Activated naive CD4-positive, alpha-beta T cell treated with Interleukin-2 at 50 U/mL for 16 hours (primary cell): ENCODE measurements around the gene GIMAP4.
"Not testable (repeated sequence)": the region's sequence is repeated elsewhere in the genome, so short reads cannot be mapped to it uniquely, and the experiment has no call there.

ENCODE experiments used
- DNase-seq: peaks from one replicate; pipeline ENCODE4 v3.0.0-alpha.2; 2020

The GIMAP4 gene

DNA sequence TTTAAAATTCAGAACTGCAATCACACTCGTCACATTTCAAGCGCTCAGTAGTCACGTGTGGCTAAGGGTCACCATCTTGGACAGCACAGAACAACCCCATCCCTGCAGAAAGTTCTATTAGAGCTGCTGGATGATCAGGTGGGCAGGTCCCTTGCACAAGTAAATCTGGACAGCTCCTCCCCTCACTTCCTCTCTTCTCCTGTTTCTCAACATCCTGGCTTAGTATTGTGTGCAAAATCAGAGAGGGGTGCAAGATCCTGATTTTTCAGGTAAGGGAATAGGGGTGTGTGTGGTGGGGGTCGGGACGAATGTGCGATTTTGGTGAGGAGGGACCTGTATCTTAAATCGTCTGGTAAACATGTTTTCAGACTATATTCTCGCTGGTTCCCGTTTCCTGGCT, at the start of gene GIMAP4:
Gene GIMAP4, plus strand, starts transcription at position 222 of the 400 bp plus-strand sequence. CDS start 2,512 bp downstream, outside the sequence.
- DNase-seq = no peak

DNA sequence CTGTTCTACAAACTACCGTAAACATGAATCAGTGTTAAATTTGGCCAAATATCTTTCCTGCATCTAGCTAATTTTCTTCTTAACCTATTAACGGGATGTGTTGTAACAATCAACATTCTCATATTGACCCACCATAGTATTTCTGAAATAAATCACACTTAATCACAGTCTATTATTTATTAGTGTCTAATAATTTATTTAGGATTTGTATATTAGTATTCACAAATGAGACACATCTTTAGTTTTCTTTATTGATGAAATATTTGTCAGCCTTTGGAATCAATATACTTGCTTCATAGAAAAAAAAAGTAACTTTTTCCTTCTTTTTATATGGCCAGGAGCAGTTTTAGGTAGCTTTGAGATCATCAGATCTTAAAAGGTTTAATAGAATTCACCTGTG, 47.9 kb upstream of the GIMAP4 start:
- no peak for DNase-seq

DNA sequence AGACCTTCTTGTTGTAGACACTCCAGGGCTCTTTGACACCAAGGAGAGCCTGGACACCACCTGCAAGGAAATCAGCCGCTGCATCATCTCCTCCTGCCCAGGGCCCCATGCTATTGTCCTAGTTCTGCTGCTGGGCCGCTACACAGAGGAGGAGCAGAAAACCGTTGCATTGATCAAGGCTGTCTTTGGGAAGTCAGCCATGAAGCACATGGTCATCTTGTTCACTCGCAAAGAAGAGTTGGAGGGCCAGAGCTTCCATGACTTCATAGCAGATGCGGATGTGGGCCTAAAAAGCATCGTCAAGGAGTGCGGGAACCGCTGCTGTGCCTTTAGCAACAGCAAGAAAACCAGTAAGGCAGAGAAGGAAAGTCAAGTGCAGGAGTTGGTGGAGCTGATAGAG, 47.0 kb upstream of the GIMAP4 start:
- peak; percentile 35 for DNase-seq

DNA sequence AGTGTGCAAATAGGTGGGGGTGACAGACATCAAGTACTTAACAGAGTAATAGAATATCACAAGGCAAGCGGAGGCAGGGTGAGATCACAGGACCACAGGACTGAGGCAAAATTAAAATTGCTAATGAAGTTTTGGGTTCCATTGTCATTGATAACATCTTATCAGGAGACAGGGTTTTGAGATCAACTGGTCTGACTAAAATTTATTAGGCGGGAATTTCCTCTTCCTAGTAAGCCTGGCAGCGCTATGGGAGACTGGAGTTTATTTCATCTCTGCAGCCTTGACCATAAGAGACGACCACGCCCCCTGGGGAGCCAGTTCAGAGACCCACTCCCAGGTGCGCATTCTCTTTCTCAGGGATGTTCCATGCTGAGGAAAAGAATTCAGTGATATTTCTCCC, 44.3 kb upstream of the GIMAP4 start:
- not testable (repeated sequence) for DNase-seq

DNA sequence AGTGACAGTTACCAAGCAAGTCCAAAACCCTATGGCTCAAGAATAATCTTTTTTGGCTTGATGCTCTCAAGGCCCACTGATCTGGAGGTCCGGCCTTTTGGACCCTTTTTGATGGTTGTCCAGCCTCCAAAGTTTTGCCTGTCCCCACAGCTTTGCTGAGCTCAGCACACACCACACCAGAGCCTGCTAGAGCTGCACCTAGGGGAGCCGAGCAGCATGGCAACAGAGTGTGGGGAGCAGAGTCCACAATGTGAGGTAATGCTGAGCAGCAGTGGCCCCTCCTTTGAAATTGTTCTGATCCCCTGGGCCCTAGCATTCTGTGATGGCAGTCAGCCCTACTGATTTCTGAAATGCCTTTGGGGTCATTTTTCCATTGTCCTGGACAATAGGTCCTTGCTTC, 43.2 kb upstream of the GIMAP4 start:
- no peak for DNase-seq

GRCh38 chr7:150531704-150532103, 35.5 kb upstream of the GIMAP4 start:
- no peak for DNase-seq

- DNase-seq = no peak
Measured at GRCh38 chr7:150538259-150538658, 28.9 kb upstream of the GIMAP4 start.

GRCh38 chr7:150553163-150553562, 14.0 kb upstream of the GIMAP4 start:
- DNase-seq = no peak

- DNase-seq = no peak
Measured at GRCh38 chr7:150556521-150557138, 10.6 kb upstream of the GIMAP4 start.

GRCh38 chr7:150560486-150560885, 6.7 kb upstream of the GIMAP4 start:
- DNase-seq = no peak

DNA sequence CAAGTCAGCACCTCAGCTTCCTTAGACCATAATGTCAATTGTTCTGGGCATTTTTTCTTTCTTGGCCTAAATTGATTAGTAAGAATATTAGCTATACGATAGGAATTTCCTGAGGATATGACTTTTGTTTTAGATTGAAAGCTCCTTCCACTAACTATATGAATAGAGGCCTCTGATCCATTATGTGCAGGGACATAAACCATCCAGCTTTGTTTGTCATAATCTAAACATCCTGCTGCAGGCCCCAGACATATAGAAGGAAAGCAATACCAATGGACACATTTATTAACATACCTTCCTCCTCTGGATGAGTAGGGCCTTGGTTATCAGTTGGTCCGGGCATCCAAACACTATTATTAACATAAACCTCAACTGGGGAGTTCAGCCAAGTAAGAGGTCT, 4.3 kb upstream of the GIMAP4 start:
- no peak for DNase-seq

DNA sequence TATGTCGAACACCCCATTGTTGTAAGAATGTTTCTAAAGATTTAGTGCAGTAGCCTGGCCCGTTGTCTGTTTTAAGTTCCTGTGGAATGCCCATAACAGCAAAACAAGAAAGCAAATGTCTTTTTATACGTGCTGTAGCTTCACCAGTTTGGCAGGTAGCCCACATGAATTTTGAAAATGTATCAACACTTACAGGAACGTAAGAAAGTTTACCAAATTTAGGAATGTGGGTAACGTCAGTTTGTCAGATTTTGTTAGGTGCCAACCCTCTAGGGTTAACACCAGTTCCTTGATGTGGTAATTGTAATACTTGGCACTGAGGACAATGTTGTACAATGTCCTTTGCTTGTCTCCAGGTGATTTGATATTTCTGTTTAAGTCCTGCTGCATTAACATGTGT, 3.2 kb upstream of the GIMAP4 start:
- DNase-seq = no peak

GRCh38 chr7:150564566-150564965, 2.6 kb upstream of the GIMAP4 start:
- DNase-seq = no peak

- DNase-seq = no peak
Measured at GRCh38 chr7:150565239-150565638, 2.0 kb upstream of the GIMAP4 start.

- no peak for DNase-seq
Measured at GRCh38 chr7:150566123-150566522, 1.1 kb upstream of the GIMAP4 start.

- no peak for DNase-seq
Measured at GRCh38 chr7:150566572-150566971, 618 bp upstream of the GIMAP4 start.

GRCh38 chr7:150567871-150568301, 696 bp downstream of the GIMAP4 start:
- DNase-seq = no peak

DNA sequence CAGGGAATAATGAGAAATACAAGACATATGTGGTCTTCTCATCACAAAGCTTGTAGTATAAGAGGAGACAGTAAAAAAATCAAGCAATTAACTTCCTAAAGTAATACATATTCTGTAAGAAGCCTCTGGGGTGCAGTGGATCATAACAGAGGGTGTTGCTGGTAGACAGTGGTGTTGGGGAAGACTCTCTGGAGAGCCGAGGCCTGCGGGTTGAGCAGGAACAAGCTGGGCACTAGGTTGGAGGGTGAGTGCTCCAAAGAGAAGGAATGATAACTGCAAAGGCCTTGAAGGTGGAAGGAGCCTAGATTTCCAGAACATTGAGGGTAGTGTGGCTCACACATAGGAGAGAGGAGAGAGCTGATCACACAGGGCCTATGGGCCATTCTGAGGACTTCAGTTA, 1.5 kb downstream of the GIMAP4 start:
- peak; percentile 22 for DNase-seq

DNA sequence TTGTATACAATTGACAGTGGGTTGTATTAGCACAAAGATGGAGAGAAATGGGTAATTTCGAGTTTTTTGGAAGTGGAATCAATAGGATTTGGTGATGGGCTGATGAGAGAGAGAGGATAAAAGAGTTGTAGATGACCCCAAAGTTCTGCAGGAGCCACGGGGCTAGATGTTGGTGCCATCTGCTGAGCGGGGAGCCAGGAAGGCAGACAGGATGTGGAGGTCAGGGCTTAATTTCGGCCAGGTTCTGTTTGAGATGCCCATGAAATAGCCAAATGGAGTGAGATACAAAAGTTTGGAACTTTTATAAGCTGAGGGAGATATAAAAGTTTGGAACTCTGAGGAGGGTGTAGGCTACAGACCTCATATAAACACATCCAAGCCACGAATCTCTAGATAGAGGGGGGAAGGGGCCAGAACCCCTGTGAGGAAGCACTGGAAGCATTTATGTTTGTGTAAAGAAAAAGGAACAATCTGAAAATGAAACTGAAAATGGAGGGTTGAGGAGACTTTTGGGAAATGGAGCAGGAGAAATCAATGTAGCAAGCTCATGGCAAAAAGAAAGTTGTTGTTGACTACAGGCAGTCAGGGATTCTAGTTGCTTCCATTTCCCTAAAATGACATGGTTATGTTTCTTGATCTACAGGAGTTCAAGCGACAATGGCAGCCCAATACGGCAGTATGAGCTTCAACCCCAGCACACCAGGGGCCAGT, 2.2 kb downstream of the GIMAP4 start:
- DNase-seq = no peak

GRCh38 chr7:150570556-150571465, 3.6 kb downstream of the GIMAP4 start:
- no peak for DNase-seq

GRCh38 chr7:150572496-150572895, 5.3 kb downstream of the GIMAP4 start:
- DNase-seq = no peak

DNA sequence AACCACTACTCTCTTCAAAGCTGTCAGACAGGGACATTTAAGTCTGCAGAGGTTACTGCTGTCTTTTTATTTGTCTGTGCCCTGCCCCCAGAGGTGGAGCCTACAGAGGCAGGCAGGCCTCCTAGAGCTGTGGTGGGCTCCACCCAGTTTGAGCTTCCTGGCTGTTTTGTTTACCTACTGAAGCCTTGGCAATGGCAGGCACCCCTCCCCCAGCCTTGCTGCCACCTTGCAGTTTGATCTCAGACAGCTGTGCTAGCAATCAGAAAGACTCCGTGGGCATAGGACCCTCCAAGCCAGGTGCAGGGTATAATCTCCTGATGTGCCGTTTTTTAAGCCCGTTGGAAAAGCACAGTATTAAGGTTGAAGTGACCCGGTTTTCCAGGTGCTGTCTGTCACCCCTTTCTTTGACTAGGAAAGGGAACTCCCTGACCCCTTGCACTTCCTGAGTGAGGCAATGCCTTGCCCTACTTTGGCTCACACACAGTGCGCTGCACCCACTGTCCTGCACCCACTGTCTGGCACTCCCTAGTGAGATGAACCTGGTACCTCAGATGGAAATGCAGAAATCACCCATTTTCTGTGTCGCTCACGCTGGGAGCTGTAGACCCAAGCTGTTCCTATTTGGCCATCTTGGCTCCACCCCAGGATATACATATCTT, 12.9 kb downstream of the GIMAP4 start:
- DNase-seq = not testable (repeated sequence)
